ENCODE results near the gene SLC17A1. TPM values are rescaled to one million over a fixed set of nuclear protein-coding genes. Genes with fewer than 3 reads are reported as not detected.

The SLC17A1 gene
- total and polyA plus RNA-seq, 2 donors from 2014 or later, result 26.3 to 109 TPM

GRCh38 chr6:25787428-25787827, 44.4 kb downstream of the SLC17A1 start:
- DNase-seq (no peak), FAIRE-seq (no peak)
- intact Hi-C loops (cut with DNase I), result no loop called here
- H3K4me1 ChIP-seq (ENCODE audit: control insufficient read depth in 2 of 3, insufficient read depth in 2 of 3, low read depth in 1 of 3, low read length in 3 of 3), result peaks cover 0 to 4% (median 0%) of the 10 kb centered on the region in 3 donors
- H3K4me3 ChIP-seq (ENCODE audit: low read length in 3 of 3), result no peak overlapping the region
- H3K9ac ChIP-seq (ENCODE audit: low read length in 3 of 3), result no peak overlapping the region
- no peak for TF ChIP-seq CTCF (IDR thresholded peaks at IDR 0.05; ENCODE audit: borderline replicate concordance, extremely low read depth, insufficient read depth)
- no peaks in the 10 kb centered on the region for H3K9me3 ChIP-seq (ENCODE audit: control insufficient read depth in 2 of 3, insufficient read depth in 1 of 3, low read length in 3 of 3)
- H3K27ac ChIP-seq (ENCODE audit: low read depth in 2 of 2, low read length in 2 of 2), result no peak overlapping the region
- H3K36me3 ChIP-seq (ENCODE audit: control insufficient read depth in 2 of 3, insufficient read depth in 3 of 3, low read length in 3 of 3), result peaks cover 0 to 3% (median 0%) of the 10 kb centered on the region in 3 donors
- no peaks in the 10 kb centered on the region for H3K27me3 ChIP-seq (ENCODE audit: control insufficient read depth, insufficient read depth, low read length)

DNA sequence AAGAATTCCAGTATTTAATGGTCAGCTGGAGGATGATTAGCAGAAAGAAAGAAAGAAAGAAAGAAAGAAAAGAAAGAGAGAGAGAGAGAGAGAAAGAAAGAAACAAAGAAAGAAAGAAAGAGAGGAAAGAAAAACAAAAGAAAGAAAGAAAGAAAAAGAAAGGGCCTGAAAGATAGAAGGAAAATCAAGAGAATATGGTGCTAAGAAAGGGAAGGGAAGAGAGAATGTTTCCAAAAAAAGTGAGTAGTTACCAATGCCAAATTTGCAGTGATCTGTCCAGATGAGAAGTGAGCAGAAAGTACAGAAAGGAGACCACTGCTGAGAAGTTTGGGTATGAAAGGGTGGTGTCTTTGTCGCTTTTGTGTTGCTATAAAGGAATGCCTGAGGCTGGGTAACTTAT, 50.7 kb downstream of the SLC17A1 start:
- Histone ChIP-seq H3K27ac (ENCODE audit: low read depth in 2 of 2, low read length in 2 of 2) (no peak overlapping the region), H3K4me1 (ENCODE audit: control insufficient read depth in 2 of 3, insufficient read depth in 2 of 3, low read depth in 1 of 3, low read length in 3 of 3) (no peaks in the 10 kb centered on the region), H3K9ac (ENCODE audit: low read length in 3 of 3) (no peak overlapping the region), H3K27me3 (ENCODE audit: control insufficient read depth, insufficient read depth, low read length) (no peaks in the 10 kb centered on the region), H3K4me3 (ENCODE audit: low read length in 3 of 3) (no peak overlapping the region), H3K9me3 (ENCODE audit: control insufficient read depth in 2 of 3, insufficient read depth in 1 of 3, low read length in 3 of 3) (no peaks in the 10 kb centered on the region), H3K36me3 (ENCODE audit: control insufficient read depth in 2 of 3, insufficient read depth in 3 of 3, low read length in 3 of 3) (no peaks in the 10 kb centered on the region)
- no peak for TF ChIP-seq CTCF (IDR thresholded peaks at IDR 0.05; ENCODE audit: borderline replicate concordance, extremely low read depth, insufficient read depth)
- DNase-seq (no peak), FAIRE-seq (no peak)
- intact Hi-C loops (cut with DNase I), result no loop called here

- Histone ChIP-seq H3K9ac (ENCODE audit: low read length in 3 of 3) (no peak overlapping the region), H3K27me3 (ENCODE audit: control insufficient read depth, insufficient read depth, low read length) (no peaks in the 10 kb centered on the region), H3K36me3 (ENCODE audit: control insufficient read depth in 2 of 3, insufficient read depth in 3 of 3, low read length in 3 of 3) (no peaks in the 10 kb centered on the region), H3K4me3 (ENCODE audit: low read length in 3 of 3) (no peak overlapping the region), H3K27ac (ENCODE audit: low read depth in 2 of 2, low read length in 2 of 2) (no peak overlapping the region), H3K9me3 (ENCODE audit: control insufficient read depth in 2 of 3, insufficient read depth in 1 of 3, low read length in 3 of 3) (no peaks in the 10 kb centered on the region), H3K4me1 (ENCODE audit: control insufficient read depth in 2 of 3, insufficient read depth in 2 of 3, low read depth in 1 of 3, low read length in 3 of 3) (no peaks in the 10 kb centered on the region)
- no peak for TF ChIP-seq CTCF (IDR thresholded peaks at IDR 0.05; ENCODE audit: borderline replicate concordance, extremely low read depth, insufficient read depth)
- DNase-seq (no peak), FAIRE-seq (no peak)
- intact Hi-C loops (cut with DNase I), result no loop called here
Measured at GRCh38 chr6:25777856-25778649, 53.8 kb downstream of the SLC17A1 start.
